HG03159 (cell line): ENCODE results near the gene ZCWPW1.
A peak's percentile ranks its signal among the peaks of the same experiment; 100 is the strongest.
"Not testable (repeated sequence)": the region's sequence is repeated elsewhere in the genome, so short reads cannot be mapped to it uniquely, and the experiment has no call there.

ENCODE experiments used
- ATAC-seq: cut with Tn5 transposase; IDR thresholded peaks from one replicate; pipeline ENCODE4 v1.9.1; 2021; ENCODE audit warnings: mild to moderate bottlenecking, moderate library complexity; ENCODE audit not compliant: unreplicated experiment

The ZCWPW1 gene

DNA sequence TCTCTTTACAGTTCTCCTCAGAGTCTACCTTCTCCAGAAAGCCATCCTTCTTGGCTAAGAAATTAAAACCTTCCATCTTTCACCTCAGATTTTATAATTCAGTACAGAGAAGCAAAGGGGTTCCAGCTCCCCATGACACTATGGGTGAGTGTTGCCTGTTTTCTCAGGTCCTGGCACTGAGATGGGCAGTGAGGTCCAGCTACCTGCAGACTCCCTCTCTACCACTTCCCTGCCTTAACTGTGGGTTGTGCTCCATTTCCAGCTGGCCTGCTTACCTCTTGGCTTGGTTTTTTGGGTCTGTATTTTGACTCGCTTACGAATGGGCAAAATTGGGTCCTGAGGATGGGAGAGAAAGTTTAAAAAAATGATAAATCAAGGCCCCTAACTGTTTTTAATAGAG, 26.3 kb downstream of the ZCWPW1 start:
- no peak for ATAC-seq

DNA sequence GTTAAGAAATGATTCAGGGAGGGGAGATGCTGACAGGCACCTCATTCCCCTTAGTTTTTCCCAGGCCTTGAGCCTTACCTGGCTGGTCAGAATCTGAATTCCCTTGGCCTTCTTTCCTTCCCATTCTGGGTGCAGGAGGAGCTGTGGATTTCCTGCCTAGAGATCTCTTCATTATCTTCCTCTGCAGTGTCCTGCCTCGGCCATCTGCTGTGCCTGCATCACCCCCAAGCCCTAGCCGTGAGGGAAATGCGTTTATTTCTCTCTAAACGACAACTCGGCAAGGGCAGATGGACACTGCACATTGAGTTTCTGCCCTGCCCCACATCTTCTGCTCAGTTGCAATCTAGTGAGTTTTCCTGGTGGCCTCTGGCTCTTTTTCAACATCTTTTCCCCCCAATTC, 26.7 kb downstream of the ZCWPW1 start:
- no peak for ATAC-seq

DNA sequence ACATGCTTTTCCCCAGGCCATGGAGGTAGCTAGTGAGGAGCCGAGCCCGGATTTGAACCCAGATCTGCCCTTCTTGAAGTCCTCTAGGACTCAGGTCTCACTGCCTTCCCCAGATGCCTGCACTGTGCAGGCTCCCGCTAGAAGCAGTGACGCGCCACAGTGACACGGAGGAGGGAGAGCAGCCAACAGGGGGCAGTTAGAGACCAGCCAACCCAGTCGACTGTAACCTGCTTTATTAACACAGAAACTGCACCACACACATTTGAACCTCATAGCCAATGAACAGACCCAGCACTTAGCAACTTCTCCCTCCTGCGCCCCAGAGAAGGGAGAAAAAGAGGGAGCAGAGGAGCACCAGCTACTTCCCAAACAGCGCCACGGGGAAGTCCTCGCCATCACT, 27.8 kb downstream of the ZCWPW1 start:
- no peak for ATAC-seq

DNA sequence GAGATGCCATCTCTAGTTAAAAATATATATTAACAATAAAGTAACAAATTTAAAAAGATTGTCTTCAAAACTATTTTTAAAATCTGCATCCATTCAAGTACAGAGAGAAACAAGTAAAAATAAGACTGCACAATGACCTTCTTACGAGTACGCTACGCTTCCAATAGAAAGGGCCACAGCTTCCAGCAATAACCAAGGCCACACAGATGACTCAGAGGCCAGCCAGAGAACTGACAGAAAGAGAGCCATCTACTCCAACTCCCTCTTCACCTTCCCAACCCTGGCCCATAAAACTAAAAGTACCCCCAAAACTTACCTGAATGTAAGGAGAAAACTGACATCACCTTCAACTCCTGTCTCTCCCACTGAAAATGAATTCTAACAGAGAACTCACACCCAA, 28.5 kb downstream of the ZCWPW1 start:
- no peak for ATAC-seq

DNA sequence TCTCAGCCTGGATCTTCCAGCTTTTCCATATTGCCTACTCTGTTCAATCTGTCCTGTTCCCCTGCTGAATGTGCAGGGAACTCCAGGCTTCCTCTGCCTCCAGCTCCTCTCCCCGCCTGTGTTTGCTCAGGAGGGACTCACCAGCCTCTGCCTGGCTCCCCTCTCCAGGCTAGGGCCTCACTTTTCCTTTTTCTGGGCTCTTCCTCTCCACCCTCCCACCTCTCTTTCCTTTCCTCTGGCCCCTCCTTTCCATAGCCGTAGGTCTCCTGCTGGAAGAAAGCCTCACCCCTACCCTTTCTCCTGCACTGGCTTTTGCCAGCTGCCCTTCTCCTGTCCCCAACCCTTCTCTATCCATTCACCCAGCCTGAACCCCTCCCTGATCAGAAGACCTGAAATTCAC, 30.3 kb downstream of the ZCWPW1 start:
- ATAC-seq, result no peak

DNA sequence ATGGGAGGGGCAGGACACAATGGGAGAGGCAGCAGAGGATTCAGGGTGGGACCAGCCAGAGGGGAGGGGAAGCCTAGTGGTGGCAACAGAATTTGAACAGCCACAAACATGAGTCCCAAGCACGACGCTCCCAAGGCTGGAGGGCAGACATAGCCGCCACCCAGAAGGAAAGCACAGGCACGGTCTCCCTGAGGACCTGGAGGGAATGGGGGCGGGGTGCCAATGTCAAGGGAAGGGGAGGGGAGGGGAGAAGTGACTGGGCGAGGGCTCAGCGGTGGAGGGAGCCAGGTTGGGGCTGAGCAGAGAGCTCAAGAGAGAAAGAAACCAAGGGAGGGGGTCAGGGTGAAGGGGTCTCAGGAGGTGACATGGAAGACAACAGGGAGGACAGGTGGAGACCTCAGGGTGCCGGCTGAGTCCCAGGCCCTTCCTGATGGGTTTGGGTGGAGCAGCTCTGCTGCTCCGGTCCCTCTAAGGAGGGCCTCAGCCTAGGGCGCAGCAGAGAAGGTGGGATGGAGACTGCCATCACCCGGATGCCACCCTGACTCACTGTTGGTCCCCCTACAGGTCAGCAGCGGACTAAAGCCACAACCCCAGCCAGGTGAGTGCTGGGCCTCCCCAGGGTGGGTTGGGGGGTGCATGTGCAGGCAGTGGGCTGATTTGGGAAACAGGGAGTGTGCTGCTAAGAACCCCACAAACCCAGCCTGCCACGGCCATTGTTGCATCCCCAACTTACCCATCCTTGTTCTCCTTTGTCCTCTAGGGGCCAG, 31.0 kb downstream of the ZCWPW1 start:
- no peak for ATAC-seq

DNA sequence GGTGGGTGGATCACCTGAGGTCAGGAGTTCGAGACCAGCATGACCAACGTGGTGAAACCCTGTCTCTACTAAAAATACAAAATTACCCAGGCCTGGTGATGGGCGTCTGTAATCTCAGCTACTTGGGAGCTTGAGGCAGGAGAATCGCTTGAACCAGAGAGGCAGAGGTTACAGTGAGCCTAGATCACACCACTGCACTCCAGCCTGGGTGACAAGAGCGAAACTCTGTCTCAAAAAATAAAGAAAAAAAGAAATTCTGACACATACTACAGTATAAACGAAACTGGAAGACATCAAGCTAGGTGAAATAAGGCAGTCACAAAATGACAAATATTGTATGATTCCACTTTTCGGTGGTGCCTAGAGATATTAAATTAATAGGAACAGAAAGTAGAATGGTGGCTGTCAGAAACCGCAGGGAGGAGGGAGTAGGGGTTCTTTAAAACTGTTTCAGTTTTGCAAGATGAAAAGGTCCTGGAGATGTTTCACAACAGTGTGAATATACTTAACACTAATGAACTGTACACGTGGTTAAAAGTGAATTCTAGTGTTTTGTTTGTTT, 32.0 kb downstream of the ZCWPW1 start:
- ATAC-seq, result peak; percentile 87

DNA sequence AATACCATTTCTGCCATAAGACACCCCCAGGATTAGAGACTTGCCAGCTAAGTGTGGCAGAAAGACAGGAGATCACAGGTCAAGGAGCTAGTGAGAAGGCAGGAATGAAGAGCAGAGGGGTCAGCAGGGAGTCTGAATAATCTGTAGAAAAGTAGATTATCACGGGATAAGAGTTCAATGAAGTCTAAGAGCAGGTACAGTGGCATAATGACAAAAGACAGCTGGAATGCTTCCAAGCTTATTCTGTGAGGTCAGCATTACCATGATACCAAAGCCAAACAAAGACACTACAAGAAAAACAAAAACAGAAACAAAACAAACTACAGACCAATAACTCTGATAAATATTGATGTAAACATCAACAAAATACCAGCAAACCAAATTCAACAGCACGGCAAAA, 34.4 kb downstream of the ZCWPW1 start:
- ATAC-seq, result no peak

DNA sequence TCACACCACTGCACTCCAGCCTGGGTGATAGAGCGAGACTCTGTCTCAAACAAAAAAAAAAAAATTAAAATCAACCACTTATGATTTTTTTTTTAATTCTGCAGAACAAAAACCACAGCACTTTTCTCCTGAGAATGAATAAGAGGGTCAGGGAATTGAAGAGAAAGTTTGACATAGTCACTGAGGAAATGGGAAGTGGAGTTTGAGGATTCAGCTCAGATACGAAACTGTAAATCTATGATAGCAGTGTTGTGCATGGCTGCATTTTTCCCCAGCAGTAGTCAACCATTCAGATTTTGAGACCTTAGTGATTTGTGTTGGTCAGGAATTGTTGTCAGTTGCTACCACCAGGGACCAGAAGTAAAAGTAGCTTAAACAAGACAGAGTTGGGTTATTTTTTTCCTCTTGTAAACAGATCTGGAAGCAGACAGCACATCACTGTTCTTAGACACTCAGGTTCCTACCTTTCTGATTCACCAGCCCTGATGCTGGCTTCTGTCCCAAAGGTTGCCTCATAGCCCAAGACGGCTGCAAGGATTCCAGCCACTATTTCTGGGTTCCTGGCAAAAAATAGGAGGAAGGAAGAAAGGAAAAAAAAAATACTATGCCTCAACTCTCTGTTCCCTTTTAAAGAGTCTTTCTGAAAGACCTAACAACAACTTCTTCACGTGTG, 35.1 kb downstream of the ZCWPW1 start:
- ATAC-seq, result no peak

DNA sequence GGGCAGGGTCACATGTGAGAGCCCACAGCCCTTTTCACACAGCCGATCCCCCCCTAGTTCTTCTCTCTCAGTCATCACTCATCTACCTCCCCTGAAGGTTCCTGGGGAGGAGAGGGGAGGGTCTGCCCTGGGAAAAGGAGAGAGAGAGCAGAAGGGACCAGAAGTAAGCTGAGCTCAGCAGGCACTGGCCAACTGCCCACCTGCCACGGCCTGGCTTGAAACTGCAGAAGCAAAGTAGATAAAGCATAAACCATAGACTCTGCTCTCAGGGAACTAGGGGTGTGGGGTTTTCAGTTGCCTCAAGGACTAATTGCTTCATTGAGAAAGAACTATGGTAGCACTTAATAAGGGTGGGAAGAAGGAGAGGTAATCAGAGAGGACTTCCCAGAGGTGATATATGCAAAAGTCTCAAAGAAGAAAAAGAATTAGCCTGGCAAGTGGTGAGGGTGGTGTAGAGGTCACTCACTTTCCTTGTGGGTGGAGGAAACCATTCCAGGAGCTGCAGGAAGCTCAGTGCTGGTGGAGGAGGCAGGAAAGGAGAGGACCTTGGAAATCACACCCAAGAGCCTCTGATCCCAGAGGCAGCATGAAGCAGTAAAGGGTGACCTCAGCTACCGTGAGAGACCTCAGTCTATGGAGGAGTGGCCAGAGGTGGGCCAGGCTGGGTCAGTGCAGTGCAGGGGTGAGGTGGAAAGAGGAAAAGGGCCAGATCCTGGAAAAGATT, 38.1 kb downstream of the ZCWPW1 start:
- no peak for ATAC-seq

DNA sequence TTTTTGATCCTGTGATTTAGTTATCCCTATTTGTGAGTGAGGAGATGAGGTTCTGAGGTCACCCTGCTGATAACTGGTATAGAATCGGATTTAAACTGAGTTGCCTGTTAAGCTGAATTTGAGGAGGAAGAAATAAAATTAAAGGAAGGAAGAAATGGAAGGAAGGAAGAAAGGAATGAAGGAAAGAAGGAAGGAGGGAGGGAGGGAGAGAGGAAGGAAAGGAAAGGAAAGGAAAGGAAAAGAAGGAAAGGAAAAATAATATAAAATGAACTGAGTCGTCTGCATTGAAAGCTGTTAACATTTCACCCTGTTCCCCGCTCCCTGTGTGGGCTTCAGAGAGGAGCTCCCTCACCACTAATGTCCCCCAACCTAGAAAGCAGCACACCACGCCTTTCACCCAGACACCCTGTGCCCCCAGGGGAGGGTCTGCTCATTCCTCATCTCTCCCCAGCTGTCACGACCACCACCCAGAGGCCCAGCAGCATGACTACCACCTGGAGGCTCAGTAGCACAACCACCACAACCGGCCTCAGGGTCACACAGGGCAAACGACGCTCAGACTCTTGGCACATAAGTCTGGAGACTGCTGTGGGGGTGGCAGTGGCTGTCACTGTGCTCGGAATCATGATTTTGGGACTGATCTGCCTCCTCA, 38.9 kb downstream of the ZCWPW1 start:
- no peak for ATAC-seq

DNA sequence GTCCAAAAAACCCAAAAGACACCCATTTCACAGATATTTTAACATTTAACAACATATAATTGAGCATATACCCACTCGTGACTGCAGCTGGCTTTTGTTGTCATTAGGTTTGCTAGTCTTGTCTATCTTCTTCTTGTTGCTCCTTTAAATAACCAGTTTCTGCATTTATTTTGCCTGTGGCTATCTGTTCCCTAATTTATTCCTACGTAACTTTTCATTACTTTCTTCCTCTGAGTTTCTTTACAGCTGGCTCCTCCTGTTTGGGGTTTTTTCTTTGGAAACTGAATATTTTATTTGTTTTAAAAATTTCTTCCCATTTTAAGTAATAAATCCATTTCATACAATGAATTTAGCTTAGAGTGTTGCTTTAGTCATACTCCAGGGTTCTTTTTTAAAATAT, 40.8 kb downstream of the ZCWPW1 start:
- ATAC-seq, result no peak

DNA sequence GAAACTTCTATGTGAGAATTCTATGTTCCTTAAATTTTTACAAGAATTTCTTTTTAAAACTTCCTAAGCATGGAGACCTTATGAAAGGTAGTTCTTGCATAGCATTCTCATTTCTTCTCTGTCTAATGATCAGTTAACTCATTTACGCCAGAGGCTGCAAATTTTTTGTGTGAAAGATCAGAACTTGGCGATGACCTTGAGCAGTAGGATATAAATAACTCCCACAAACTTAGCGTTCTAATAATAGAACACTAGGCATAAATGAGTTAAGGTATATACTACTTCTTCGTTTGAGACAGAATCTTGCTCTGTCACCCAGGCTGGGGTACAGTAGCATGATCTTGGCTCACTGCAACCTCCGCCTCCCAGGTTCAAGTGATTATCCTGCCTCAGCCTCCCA, 41.6 kb downstream of the ZCWPW1 start:
- ATAC-seq, result no peak

DNA sequence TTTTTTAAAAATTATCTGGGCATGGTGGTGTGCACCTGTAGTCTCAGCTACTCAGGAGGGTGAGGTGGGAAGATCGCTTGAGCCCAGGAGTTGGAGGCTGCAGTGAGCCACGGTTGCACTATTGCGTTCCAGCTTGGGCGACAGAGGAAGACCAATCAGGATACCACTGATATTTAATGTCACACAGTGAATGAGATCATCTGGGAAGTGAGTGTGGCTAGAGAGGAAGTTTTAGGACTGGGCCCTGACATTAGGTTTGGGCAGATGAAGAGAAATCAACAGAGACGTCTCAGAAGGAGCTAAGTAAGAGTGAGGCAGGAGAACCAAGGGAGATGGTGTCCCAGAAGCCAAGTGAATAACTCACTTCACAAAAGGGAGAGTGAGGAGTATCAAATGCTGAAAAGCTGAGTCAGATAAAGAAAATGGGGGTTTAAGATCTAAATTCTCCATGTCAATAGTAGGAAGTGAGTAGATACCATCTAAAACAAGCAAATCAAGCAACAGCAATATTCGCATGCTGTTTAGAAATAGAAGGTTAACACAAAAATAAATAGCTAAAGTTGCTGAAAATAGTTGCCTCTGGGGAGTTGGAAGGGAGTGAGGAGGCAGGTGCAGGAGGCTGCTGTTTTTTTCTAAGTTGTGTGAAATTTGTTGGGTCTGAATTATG, 43.7 kb downstream of the ZCWPW1 start:
- no peak for ATAC-seq

DNA sequence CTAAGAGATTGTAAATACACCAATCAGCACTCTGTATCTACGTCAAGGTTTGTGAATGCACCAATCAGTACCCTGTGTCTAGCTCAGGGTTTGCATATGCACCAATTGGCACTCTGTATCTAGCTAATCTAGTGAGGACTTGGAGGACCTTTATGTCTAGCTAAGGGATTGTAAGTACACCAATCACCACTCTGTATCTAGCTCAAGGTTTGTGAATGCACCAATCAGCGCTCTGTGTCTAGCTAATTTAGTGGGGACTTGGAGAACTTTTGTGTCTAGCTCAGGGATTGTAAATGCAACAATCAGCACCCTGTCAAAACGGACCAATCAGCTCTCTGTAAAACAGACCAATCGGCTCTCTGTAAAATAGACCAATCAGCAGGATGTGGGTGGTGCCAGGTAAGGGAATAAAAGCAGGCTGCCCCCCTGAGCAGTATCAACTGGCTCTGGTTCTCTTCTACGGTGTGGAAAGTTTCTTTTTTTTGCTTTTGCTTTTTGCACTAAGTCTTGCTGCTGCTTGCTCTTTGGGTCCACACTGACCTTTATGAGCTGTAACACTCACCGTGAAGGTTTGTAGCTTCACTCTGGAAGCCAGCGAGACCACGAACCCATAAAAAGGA, 46.2 kb downstream of the ZCWPW1 start:
- not testable (repeated sequence) for ATAC-seq

DNA sequence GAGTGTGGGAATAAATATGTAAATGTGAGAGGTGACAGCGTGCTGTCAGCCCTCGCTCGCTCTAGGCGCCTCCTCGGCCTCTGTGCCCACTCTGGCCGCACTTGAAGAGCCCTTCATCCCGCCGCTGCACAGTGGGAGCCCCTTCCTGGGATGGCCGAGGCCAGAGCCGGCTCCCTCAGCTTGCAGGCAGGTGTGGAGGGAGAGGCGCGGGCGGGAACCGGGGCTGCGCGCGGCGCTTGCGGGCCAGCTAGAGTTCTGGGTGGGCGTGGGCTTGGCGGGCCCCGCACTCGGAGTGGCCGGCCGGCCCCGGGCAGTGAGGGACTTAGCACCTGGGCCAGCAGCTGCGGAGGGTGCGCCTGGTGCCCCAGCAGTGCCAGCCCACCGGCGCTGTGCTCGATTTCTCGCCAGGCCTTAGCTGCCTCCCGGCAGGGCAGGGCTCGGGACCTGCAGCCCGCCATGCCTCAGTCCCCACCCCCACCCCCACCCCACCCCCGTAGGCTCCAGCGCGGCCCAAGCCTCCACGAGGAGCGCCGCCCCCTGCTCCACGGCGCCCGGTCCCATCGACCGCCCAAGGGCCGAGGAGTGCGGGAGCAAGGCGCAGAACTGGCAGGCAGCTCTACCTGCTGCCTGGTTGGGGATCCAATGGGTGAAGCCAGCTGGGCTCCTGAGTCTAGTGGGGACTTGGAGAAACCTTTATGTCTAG, 46.8 kb downstream of the ZCWPW1 start:
- ATAC-seq, result not testable (repeated sequence)

DNA sequence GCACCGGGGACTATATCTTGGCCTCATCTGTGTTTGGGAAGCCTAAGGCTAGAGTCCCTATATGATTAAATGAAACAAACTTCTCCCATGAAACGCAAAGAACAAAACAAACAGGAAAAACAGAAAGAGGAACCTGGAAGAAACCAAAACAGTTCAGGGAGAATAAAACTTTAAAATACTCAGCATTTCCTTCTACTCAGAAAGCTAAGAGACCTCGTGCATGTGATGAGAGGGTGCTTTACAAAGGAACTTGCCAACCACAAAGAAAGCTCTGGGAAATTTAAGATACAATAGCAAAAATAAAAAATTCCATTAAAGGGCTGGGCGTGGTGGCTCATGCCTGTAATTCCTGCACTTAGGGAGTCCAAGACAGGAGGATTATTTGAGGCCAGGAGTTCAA, 48.3 kb downstream of the ZCWPW1 start:
- ATAC-seq, result no peak

DNA sequence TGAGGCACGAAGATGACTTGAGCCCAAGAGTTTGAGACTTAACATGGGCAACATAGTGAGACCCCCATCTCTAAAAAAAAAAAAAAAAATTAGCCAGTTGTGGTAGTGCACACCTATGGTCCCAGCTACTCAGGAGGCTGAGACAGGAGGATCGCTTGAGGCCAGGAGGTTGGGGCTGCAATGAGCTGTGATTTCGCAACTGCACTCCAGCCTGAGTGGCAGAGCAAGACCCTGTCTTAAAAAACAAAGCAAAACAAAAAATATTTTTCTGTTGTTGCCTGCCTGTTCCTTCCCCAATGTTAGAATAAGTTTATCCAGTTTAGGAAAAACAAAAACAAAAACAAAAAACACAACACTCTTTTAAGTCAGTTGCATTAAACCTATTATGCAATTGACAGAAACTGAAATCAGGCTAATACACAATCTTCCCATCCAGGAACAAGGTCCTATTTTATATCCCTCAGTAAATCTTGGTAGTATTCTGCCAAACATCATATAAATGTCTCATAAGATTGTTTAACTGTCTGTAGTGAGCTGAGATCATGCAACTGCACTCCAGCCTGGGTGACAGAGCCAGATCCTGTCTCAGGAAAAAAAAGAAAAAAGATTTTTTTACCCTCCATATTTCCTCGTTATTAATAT, 50.3 kb downstream of the ZCWPW1 start:
- ATAC-seq, result no peak

DNA sequence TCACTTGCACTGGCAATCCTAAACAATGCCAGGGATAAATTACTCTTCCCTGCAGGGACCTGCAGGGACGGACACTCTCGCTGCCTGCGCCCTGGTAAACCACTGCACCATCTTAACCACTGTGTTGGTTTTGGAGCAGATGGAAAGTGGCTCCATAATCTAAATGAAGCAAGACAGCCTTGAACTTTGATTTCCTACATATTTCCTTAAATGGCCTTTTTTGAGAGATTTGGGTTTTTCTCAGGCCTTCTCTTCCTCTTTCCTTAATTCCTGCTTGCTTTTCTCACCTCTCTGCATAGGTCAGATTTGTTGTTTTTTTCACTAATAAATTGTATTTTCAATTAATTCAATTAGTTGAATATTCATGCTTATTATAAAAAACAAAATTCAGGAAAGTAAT, 52.4 kb downstream of the ZCWPW1 start:
- ATAC-seq, result no peak
